ENCODE results near the gene CAMKK2.

The CAMKK2 gene

DNA sequence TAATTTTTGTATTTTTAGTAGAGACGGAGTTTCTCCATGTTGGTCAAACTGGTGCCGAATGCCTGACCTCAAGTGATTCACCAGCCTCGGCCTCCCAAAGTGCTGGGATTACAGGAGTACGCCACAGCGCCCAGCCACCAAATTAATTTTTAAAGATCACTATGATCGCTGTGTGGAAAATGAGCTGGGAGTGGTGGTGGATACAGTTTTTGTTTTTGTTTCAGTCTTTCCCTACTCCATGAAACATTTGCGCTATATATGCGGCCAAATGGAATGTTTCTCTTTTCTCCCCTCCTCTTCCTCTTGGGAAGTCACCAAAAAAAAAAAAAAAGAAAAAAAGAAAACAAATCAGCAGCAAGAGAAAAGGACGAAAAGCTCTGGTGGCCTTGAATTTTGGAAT lies 107.4 kb downstream of the CAMKK2 start:
- no peak for DNase-seq

DNA sequence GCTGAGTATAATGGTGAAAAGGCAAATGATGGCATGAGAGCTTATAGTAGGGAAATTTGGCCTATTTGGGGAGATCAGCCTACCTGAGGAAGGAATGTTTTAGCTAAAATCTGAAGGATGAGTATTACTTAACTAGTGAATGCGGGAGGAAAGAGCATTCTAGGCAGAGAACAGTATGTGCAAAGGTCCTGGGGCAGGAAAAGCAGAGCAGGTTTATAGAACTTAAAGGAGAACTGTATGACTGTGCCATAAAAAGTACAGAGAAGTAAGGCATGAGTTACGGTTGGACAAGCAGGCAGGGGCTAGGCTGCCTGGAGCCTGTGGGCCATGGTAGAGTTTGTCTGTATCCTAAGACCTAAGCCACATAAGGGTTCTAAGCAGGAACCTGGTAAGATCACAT lies 108.3 kb downstream of the CAMKK2 start:
- DNase-seq, result no peak
